HAP-1 (cell line): ENCODE data around the gene IQSEC2.

ENCODE experiments used
- DNase-seq, 2 experiments: peaks; one replicate each; pipeline ENCODE4 v3.0.0-alpha.2; 2016 to 2020; ENCODE audit warnings: low spot score in 2 of 2
- H3K27me3 ChIP-seq: fragments of 250-450 bp; sonication (Bioruptor Pico); 2 replicates; pipeline ENCODE4 v1.5.1; 2020; ENCODE audit warnings: low read depth, mild to moderate bottlenecking, moderate library complexity
- H3K36me3 ChIP-seq: fragments of 250-450 bp; sonication (Bioruptor Pico); replicated peaks from 2 replicates; pipeline ENCODE4 v1.5.1; 2020; ENCODE audit warnings: mild to moderate bottlenecking
- H3K4me1 ChIP-seq: fragments of 250-450 bp; sonication (Bioruptor Pico); 2 replicates; pipeline ENCODE4 v1.5.1; 2020; ENCODE audit warnings: mild to moderate bottlenecking
- H3K4me3 ChIP-seq: fragments of 250-450 bp; sonication (Bioruptor Pico); 2 replicates; pipeline ENCODE4 v1.5.1; 2020; ENCODE audit warnings: mild to moderate bottlenecking, moderate library complexity
- H3K9me3 ChIP-seq: fragments of 250-450 bp; sonication (Bioruptor Pico); 2 replicates; pipeline ENCODE4 v1.5.1; 2020; ENCODE audit warnings: mild to moderate bottlenecking, moderate library complexity
- in situ Hi-C: fragments of 300-500 bp; cut with MboI; formaldehyde crosslinking; loops from 3 replicates; pipeline ENCODE4 v1.14.3; 2020; ENCODE audit warnings: low sequenced_read_pairs, inconsistent platforms, mixed read lengths

IQSEC2 gene

GRCh38 chrX:53268173-53268572 lies 13.2 kb downstream of the IQSEC2 start:
- no peak overlapping the region for H3K4me3 ChIP-seq
- H3K36me3 ChIP-seq = no peaks in the 10 kb centered on the region
- in situ Hi-C loops = no loop called here
- no peaks in the 10 kb centered on the region for H3K4me1 ChIP-seq
- H3K27me3 ChIP-seq = no peaks in the 10 kb centered on the region; the same call in 1 of the 2 replicates
- H3K9me3 ChIP-seq = no peaks in the 10 kb centered on the region
- no peak for DNase-seq

- DNase-seq = no peak
- Histone ChIP-seq H3K27me3 (peaks cover 9% of the 10 kb centered on the region; the same call in 1 of the 2 replicates), H3K36me3 (no peaks in the 10 kb centered on the region), H3K4me3 (no peak overlapping the region), H3K4me1 (no peaks in the 10 kb centered on the region), H3K9me3 (no peaks in the 10 kb centered on the region)
- in situ Hi-C loops = no loop called here
These were observed 14.5 kb downstream of the IQSEC2 start for GRCh38 chrX:53266914-53267313.

GRCh38 chrX:53265771-53266574 lies 15.4 kb downstream of the IQSEC2 start:
- no peak overlapping the region for H3K4me3 ChIP-seq
- H3K4me1 ChIP-seq = no peaks in the 10 kb centered on the region
- H3K9me3 ChIP-seq = no peaks in the 10 kb centered on the region
- in situ Hi-C loops = no loop called here
- DNase-seq = no peak
- no peaks in the 10 kb centered on the region for H3K36me3 ChIP-seq
- peaks cover 9% of the 10 kb centered on the region; the same call in 1 of the 2 replicates for H3K27me3 ChIP-seq

DNA sequence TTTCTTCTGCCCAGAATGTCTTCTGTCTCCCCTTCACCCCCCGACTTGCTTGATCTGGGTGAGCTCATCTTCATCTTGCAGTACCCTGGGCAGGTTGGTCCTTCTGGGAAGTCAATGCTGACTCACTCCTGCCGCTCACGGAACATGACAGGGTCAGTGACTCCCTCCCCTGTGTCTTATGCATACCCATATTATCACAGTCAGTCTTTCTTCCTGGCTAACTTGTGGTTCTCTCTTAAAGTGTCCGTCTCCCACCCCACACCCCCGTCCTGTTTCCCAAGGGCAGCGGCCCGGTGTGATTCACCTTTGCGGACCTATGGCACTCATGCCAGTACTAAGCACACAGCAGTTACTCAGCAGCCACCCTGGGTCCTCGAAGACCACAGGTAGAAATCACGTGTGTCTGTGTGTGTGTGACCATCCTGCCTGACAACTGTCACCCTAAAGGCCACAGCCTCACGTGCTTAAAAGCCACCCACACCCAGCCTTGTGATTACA lies 17.7 kb downstream of the IQSEC2 start:
- Histone ChIP-seq H3K4me3 (no peak overlapping the region), H3K27me3 (peaks cover 9% of the 10 kb centered on the region; the same call in 1 of the 2 replicates)
- in situ Hi-C loops = no loop called here

DNA sequence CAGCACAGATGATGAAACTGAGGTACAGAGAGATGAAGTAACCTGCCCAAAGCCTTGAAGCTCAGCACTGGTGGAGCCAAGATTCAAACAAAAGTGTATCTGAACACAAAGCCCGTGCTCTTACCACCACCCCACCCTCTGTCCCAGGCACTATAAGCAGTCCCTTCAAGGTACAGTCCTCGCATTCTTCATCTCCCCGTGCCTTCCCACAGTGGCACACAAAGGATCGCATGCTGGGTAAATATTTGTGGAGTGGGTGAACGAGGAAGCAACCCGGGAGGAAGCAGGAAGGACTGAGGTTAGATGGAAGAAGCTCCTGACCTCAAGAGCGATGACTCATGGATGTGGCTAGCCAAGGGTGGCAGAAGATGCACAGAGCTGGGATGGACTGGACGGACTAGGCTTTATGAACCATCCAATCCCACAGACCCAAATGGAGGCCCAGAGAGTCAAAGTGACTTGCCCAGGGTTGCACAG lies 18.4 kb downstream of the IQSEC2 start:
- Histone ChIP-seq H3K27me3 (peaks cover 9% of the 10 kb centered on the region; the same call in 1 of the 2 replicates), H3K4me1 (no peaks in the 10 kb centered on the region), H3K36me3 (no peaks in the 10 kb centered on the region), H3K9me3 (no peaks in the 10 kb centered on the region), H3K4me3 (no peak overlapping the region)
- DNase-seq = no peak
- in situ Hi-C loops = no loop called here

More for the DNA sequence above, 17.7 kb downstream of the IQSEC2 start:
- H3K4me1 ChIP-seq = no peaks in the 10 kb centered on the region
- H3K9me3 ChIP-seq = no peaks in the 10 kb centered on the region
- no peak for DNase-seq
- no peaks in the 10 kb centered on the region for H3K36me3 ChIP-seq

- Histone ChIP-seq H3K9me3 (no peaks in the 10 kb centered on the region), H3K36me3 (no peaks in the 10 kb centered on the region), H3K4me3 (no peak overlapping the region), H3K4me1 (no peaks in the 10 kb centered on the region), H3K27me3 (peaks cover 9% of the 10 kb centered on the region; the same call in 1 of the 2 replicates)
- DNase-seq = no peak
- in situ Hi-C loops = no loop called here
These were observed 19.0 kb downstream of the IQSEC2 start for GRCh38 chrX:53262189-53262917.

GRCh38 chrX:53261355-53261972 lies 19.9 kb downstream of the IQSEC2 start:
- Histone ChIP-seq H3K4me1 (no peaks in the 10 kb centered on the region), H3K9me3 (no peaks in the 10 kb centered on the region)
- in situ Hi-C loops = no loop called here

GRCh38 chrX:53260836-53261235 lies 20.5 kb downstream of the IQSEC2 start:
- in situ Hi-C loops = no loop called here
- no peaks in the 10 kb centered on the region for H3K36me3 ChIP-seq
- no peaks in the 10 kb centered on the region for H3K4me1 ChIP-seq

More at GRCh38 chrX:53261355-53261972, 19.9 kb downstream of the IQSEC2 start:
- Histone ChIP-seq H3K4me3 (no peak overlapping the region), H3K36me3 (no peaks in the 10 kb centered on the region), H3K27me3 (peaks cover 9% of the 10 kb centered on the region; the same call in 1 of the 2 replicates)
- DNase-seq = no peak

GRCh38 chrX:53257670-53258423 lies 23.5 kb downstream of the IQSEC2 start:
- Histone ChIP-seq H3K4me3 (no peak overlapping the region), H3K4me1 (no peaks in the 10 kb centered on the region), H3K36me3 (no peaks in the 10 kb centered on the region), H3K27me3 (peaks cover 9% of the 10 kb centered on the region; the same call in 1 of the 2 replicates), H3K9me3 (no peaks in the 10 kb centered on the region)
- in situ Hi-C loops = no loop called here
- no peak for DNase-seq

More at GRCh38 chrX:53260836-53261235, 20.5 kb downstream of the IQSEC2 start:
- no peak overlapping the region for H3K4me3 ChIP-seq
- no peak for DNase-seq
- no peaks in the 10 kb centered on the region for H3K9me3 ChIP-seq
- H3K27me3 ChIP-seq = peaks cover 9% of the 10 kb centered on the region; the same call in 1 of the 2 replicates

- no peaks in the 10 kb centered on the region for H3K9me3 ChIP-seq
- no peak for DNase-seq
- in situ Hi-C loops = no loop called here
- no peaks in the 10 kb centered on the region for H3K36me3 ChIP-seq
- H3K27me3 ChIP-seq = 0 out of 2 replicates have a peak, but pooled peaks cover 2% of the 10 kb centered on the region
- no peaks in the 10 kb centered on the region for H3K4me1 ChIP-seq
- H3K4me3 ChIP-seq = no peak overlapping the region
These were observed 24.2 kb downstream of the IQSEC2 start for GRCh38 chrX:53257166-53257565.

DNA sequence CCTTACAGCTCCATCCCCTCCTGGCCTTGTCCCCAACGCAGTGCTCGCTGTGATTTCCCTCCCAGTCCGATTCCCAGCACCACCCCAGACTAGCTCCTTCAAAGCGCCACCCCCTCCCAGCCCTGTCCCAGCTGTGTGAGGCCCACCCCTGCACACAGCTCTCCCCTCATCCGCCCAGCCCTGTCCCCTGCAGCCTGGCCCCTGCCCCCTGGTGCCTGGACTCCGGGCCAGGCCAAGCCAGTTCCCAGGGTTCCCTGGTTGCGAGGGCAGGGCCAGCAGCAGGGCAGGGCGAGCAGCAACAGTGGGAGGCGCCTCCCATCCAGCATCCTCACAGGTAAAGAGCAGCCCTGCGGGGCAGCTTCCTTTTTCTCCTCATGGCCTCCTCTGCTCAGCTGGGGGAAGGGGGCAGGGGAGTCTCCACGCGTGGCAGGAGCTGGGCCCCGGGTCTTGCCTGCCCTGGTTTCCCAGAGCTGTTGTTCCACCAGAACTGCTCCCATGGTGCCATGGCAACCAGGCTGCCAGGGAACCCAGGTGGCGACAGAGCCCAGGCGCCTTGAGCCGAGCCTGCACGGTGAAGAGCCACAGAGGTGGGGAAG lies 24.8 kb downstream of the IQSEC2 start:
- Histone ChIP-seq H3K27me3 (no peaks in the 10 kb centered on the region), H3K36me3 (no peaks in the 10 kb centered on the region), H3K4me3 (no peak overlapping the region), H3K4me1 (no peaks in the 10 kb centered on the region), H3K9me3 (no peaks in the 10 kb centered on the region)
- no peak for DNase-seq
- in situ Hi-C loops = no loop called here

DNA sequence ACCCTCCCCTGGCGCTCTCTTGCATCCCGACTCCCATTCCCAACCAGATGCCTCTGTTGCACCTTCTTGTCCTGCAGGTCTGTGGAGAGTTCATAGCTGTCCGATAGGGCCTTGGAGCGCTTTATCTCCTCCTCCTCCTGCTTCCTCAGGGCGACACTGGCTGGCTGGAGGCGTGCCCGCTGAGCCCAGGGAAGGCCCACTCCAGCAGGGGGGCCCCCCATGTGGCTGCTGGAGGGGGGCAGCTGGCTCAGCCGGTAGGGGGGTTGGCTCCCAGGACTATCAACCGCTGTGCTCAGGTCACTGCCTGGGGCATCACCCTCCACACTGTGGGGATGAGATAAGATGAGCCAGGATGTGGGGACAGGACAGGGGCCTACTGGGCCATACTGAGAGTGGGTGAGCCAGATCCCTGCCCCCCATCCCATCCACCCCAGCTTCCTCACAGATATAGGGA lies 25.6 kb downstream of the IQSEC2 start:
- no peak for DNase-seq
- H3K4me3 ChIP-seq = no peak overlapping the region
- H3K36me3 ChIP-seq = no peaks in the 10 kb centered on the region
- H3K9me3 ChIP-seq = no peaks in the 10 kb centered on the region
- in situ Hi-C loops = no loop called here
- H3K27me3 ChIP-seq = no peaks in the 10 kb centered on the region
- H3K4me1 ChIP-seq = no peaks in the 10 kb centered on the region
